A549 treated with DMSO at 1 μM for 4 hours (cell line): ENCODE data around the gene TRIM2. TPM values are rescaled to one million over a fixed set of nuclear protein-coding genes. Genes with fewer than 3 reads are reported as not detected.

Experiments used
- total RNA-seq: library from RNA; stranded (reverse); fragments of 200-300 nt; extraction: Qiagen RNA extraction; gene quantifications from 5 replicates; pipeline ENCODE4 v1.2.3, GENCODE V29; 2022; ENCODE audit warnings: low read depth

Gene TRIM2
- total RNA-seq, result 0.68 to 1.3 TPM (median 0.85 TPM) in 5 replicates

GRCh38 chr4:153204247-153204671 is at the start of gene TRIM2:
Gene TRIM2, plus strand, starts transcription at chr4:153204443. Its CDS starts 88 bp downstream, at chr4:153204531.

GRCh38 chr4:153344131-153345011 is 140.1 kb downstream of the TRIM2 start, which contains the start of gene MND1:
Gene MND1, plus strand, starts transcription at chr4:153344688. Its CDS starts 50 bp downstream, at chr4:153344738.

Other genes starting within 250 kb of the TRIM2 start
- gene MND1, start 140.2 kb downstream of the TRIM2 start, total RNA-seq, result 12.1 to 15.1 TPM (median 14.0 TPM) in 5 replicates